ENCODE measurements around the gene ENTR1. TPM values are rescaled to one million over a fixed set of nuclear protein-coding genes. Genes with fewer than 3 reads are reported as not detected.
A peak's percentile ranks its signal among the peaks of the same experiment; 100 is the strongest.

Gene ENTR1
- total and polyA plus RNA-seq, 2 of the 13 experiments (the other 11 are each of a cell fraction or from before 2014, with no cell fraction given), result 70.1 to 76.4 TPM

DNA sequence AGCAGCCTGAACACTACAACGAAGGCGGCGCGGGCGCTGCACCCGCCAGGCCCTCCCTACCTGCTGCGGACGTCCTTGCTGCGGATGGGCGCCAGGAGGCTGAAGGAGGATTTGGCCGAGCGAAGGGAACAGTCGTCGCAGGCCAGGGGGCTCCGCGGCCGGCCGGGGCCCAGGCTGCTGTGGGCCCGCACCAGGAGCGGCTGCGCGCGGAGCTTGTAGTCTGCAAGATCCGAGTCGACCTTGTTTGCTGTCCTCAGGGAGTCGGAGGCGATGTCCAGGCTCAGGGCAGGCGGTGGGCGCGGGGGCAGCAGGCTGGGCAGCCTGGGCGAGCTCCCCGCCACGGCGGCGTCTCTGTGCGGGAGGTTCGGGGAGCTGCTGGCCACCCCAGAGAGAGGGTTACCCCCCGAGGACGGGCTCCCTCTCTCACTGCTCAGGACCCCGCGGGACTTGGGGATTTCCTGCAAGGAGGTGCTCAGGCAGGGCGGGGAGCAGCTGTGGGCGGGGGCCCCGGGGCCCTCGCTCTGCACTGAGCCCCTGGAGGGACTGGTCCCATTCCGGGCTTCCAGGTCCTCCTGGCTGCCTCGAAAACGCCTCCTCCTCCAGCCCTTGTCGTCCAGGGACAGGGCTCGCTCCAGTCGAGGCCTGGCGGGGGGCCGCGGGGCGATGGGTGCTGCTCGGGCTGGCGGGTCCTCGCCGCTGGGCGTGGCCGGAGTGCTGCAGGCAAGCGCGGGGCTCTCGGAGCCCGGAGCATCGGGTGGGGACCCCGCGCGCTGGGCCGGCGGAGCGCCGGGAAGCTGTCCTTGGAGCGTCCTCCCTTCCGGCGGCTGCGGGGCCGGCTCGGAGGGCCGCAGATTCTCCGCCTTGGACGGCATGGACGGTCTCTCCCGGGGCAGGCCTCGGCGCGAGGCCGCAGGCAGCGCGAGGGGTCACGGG, 28.4 kb upstream of the ENTR1 start (continued):
- TF ChIP-seq, protein P1, sequence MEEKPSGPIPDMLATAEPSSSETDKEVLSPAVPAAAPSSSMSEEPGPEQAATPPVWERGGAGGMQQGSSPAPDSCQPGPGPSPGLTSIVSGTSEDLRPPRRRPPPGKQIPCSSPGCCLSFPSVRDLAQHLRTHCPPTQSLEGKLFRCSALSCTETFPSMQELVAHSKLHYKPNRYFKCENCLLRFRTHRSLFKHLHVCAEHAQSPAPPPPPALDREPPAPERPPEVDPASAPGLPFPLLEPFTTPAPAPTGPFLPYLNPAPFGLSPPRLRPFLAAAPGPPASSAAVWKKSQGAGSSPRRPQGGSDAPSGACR (CRISPR knock-in tag; IDR thresholded peaks at IDR 0.05), result no peak
- TF ChIP-seq ZNF383 (CRISPR knock-in tag; IDR thresholded peaks at IDR 0.05; ENCODE audit: borderline replicate concordance) (no peak), PHF20 (CRISPR knock-in tag; IDR thresholded peaks at IDR 0.05) (0 out of 2 replicates have a peak, but pooled peaks have one; percentile 30), ZNF768 (CRISPR knock-in tag; IDR thresholded peaks at IDR 0.05) (peak; percentile 77), SAP130 (CRISPR knock-in tag; IDR thresholded peaks at IDR 0.05; ENCODE audit: low read depth) (peak; percentile 8; the same call in 1 of the 2 replicates), PHF21A (CRISPR knock-in tag; IDR thresholded peaks at IDR 0.05) (no peak), ZNF205 (CRISPR knock-in tag; IDR thresholded peaks at IDR 0.05) (no peak), NFKBIZ (CRISPR knock-in tag; IDR thresholded peaks at IDR 0.05) (no peak), ZNF839 (CRISPR knock-in tag; IDR thresholded peaks at IDR 0.05; ENCODE audit: borderline replicate concordance) (no peak), PCBP1 (IDR thresholded peaks at IDR 0.05; ENCODE audit: borderline replicate concordance, low read depth, low read length) (no peak), ZNF776 (CRISPR knock-in tag; IDR thresholded peaks at IDR 0.05) (peak; percentile 65; the same call in 1 of the 2 replicates), NR2F1 (CRISPR knock-in tag; IDR thresholded peaks at IDR 0.05) (no peak), ZNF207 (IDR thresholded peaks at IDR 0.05; ENCODE audit: borderline replicate concordance) (no peak), ZNF589 (CRISPR knock-in tag; conservative IDR thresholded peaks at IDR 0.05) (0 out of 2 replicates have a peak, but pooled peaks have one; percentile 35), ZNF333 (CRISPR knock-in tag; IDR thresholded peaks at IDR 0.05; ENCODE audit: borderline replicate concordance) (no peak), HES4 (CRISPR knock-in tag; IDR thresholded peaks at IDR 0.05; ENCODE audit: borderline replicate concordance) (0 out of 2 replicates have a peak, but pooled peaks have one; percentile 30), ATRX (CRISPR knock-in tag; IDR thresholded peaks at IDR 0.05; ENCODE audit: borderline replicate concordance) (no peak), ZFX (CRISPR knock-in tag; IDR thresholded peaks at IDR 0.05; ENCODE audit: low read depth) (peak; percentile 84; the same call in 1 of the 2 replicates), ZBTB38 (CRISPR knock-in tag; IDR thresholded peaks at IDR 0.05) (0 out of 2 replicates have a peak, but pooled peaks have one; percentile 15)
- TF ChIP-seq, protein P2, sequence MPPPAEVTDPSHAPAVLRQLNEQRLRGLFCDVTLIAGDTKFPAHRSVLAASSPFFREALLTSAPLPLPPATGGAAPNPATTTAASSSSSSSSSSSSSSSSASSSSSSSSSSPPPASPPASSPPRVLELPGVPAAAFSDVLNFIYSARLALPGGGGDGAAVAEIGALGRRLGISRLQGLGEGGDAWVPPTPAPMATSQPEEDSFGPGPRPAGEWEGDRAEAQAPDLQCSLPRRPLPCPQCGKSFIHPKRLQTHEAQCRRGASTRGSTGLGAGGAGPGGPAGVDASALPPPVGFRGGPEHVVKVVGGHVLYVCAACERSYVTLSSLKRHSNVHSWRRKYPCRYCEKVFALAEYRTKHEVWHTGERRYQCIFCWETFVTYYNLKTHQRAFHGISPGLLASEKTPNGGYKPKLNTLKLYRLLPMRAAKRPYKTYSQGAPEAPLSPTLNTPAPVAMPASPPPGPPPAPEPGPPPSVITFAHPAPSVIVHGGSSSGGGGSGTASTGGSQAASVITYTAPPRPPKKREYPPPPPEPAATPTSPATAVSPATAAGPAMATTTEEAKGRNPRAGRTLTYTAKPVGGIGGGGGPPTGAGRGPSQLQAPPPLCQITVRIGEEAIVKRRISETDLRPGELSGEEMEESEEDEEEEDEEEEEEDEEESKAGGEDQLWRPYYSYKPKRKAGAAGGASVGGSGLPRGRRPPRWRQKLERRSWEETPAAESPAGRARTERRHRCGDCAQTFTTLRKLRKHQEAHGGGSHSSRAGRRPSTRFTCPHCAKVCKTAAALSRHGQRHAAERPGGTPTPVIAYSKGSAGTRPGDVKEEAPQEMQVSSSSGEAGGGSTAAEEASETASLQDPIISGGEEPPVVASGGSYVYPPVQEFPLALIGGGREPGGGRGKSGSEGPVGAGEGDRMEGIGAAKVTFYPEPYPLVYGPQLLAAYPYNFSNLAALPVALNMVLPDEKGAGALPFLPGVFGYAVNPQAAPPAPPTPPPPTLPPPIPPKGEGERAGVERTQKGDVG (CRISPR knock-in tag; IDR thresholded peaks at IDR 0.05; ENCODE audit: borderline replicate concordance), result no peak
- TF ChIP-seq, protein P3, sequence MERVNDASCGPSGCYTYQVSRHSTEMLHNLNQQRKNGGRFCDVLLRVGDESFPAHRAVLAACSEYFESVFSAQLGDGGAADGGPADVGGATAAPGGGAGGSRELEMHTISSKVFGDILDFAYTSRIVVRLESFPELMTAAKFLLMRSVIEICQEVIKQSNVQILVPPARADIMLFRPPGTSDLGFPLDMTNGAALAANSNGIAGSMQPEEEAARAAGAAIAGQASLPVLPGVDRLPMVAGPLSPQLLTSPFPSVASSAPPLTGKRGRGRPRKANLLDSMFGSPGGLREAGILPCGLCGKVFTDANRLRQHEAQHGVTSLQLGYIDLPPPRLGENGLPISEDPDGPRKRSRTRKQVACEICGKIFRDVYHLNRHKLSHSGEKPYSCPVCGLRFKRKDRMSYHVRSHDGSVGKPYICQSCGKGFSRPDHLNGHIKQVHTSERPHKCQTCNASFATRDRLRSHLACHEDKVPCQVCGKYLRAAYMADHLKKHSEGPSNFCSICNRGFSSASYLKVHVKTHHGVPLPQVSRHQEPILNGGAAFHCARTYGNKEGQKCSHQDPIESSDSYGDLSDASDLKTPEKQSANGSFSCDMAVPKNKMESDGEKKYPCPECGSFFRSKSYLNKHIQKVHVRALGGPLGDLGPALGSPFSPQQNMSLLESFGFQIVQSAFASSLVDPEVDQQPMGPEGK (CRISPR knock-in tag; IDR thresholded peaks at IDR 0.05), result peak; percentile 29; the same call in 1 of the 2 replicates
- TF ChIP-seq, protein P4, sequence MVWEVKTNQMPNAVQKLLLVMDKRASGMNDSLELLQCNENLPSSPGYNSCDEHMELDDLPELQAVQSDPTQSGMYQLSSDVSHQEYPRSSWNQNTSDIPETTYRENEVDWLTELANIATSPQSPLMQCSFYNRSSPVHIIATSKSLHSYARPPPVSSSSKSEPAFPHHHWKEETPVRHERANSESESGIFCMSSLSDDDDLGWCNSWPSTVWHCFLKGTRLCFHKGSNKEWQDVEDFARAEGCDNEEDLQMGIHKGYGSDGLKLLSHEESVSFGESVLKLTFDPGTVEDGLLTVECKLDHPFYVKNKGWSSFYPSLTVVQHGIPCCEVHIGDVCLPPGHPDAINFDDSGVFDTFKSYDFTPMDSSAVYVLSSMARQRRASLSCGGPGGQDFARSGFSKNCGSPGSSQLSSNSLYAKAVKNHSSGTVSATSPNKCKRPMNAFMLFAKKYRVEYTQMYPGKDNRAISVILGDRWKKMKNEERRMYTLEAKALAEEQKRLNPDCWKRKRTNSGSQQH (CRISPR knock-in tag; IDR thresholded peaks at IDR 0.05; ENCODE audit: low read depth), result no peak

Measured in HepG2 (cell line).